Endothelial cell of umbilical vein (primary cell): Measurements from ENCODE around the gene ZBTB46.

Experiments used
- EZH2 ChIP-seq: IDR thresholded peaks from 2 replicates; pipeline ENCODE4 v1.6.1; 2012; ENCODE audit warnings: borderline replicate concordance, low read depth, mild to moderate bottlenecking, moderate library complexity, low read length, inconsistent platforms; ENCODE audit not compliant: severe bottlenecking
- JUN ChIP-seq: IDR thresholded peaks from 2 replicates; pipeline ENCODE4 v1.6.1; 2011; ENCODE audit warnings: borderline replicate concordance, low read depth; ENCODE audit not compliant: insufficient read length, insufficient read depth
- POLR2A ChIP-seq: IDR thresholded peaks from 2 replicates; pipeline ENCODE4 v1.6.1; 2012; ENCODE audit warnings: low read depth, mild to moderate bottlenecking, control low read depth, low read length
- POLR2AphosphoS5 ChIP-seq: IDR thresholded peaks from 2 replicates; pipeline ENCODE4 v1.6.1; 2012; ENCODE audit warnings: low read depth, mild to moderate bottlenecking, control low read depth, low read length, moderate library complexity; ENCODE audit not compliant: insufficient read depth
- TF ChIP-seq, protein P1 (sequence below), 2 donors: IDR thresholded peaks; 1 replicate in 1 of 2; 2 replicates in 1 of 2; pipeline ENCODE4 v1.5.1; 2011; ENCODE audit warnings: low read length in 2 of 2, mild to moderate bottlenecking in 2 of 2, moderate library complexity in 2 of 2, control low read depth in 1 of 2, inconsistent platforms in 1 of 2, low read depth in 1 of 2; ENCODE audit not compliant: insufficient read depth in 1 of 2; ENCODE audit errors: extremely low read depth in 1 of 2
- TF ChIP-seq, protein P2 (sequence below): IDR thresholded peaks from 2 replicates; pipeline ENCODE4 v1.6.1; 2011; ENCODE audit not compliant: insufficient read depth, insufficient read length

DNA sequence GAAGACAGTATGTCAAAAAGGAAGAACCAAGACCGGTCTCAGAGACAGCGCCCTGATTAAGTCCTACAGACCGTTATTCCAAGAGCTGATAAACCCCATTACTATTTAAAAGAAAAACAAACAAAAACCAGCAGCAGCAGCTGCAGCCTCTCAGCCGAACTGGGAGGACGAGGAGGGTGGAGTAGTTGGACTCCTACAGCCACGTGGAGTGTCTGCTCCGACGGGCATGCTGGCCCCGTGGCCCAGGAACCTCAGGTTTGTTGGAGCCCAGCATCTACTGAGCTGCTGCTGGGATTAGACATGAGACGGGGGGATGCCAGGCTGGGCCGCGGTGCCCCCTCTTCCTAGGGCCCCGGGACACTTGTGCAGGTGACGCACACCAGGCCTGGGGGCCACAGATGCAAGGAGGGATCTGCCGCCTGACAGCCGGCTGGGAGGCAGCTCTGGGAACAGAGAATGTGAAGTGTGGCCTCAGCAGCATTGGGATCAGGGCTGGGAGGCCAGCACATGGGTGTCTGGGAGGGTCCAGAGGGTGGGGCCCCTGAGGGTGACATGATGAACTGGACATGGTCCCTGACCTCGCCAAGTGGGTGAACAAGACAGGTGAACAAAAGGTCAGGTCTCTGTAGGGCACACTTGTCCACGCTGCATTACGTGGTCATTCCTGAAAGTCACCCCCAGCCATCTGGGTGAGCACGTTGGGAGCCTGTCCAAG lies 2.9 kb upstream of the ZBTB46 start:
- TF ChIP-seq POLR2A, result no peak
- TF ChIP-seq, protein P1, sequence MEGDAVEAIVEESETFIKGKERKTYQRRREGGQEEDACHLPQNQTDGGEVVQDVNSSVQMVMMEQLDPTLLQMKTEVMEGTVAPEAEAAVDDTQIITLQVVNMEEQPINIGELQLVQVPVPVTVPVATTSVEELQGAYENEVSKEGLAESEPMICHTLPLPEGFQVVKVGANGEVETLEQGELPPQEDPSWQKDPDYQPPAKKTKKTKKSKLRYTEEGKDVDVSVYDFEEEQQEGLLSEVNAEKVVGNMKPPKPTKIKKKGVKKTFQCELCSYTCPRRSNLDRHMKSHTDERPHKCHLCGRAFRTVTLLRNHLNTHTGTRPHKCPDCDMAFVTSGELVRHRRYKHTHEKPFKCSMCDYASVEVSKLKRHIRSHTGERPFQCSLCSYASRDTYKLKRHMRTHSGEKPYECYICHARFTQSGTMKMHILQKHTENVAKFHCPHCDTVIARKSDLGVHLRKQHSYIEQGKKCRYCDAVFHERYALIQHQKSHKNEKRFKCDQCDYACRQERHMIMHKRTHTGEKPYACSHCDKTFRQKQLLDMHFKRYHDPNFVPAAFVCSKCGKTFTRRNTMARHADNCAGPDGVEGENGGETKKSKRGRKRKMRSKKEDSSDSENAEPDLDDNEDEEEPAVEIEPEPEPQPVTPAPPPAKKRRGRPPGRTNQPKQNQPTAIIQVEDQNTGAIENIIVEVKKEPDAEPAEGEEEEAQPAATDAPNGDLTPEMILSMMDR (IDR thresholded peaks at IDR 0.05; ENCODE audit: extremely low read depth in 1 of 2, insufficient read depth in 1 of 2, low read depth in 1 of 2, low read length in 2 of 2), result no peak
- no peak for TF ChIP-seq EZH2
- TF ChIP-seq POLR2AphosphoS5, result no peak
- no peak for TF ChIP-seq JUN
- TF ChIP-seq, protein P2, sequence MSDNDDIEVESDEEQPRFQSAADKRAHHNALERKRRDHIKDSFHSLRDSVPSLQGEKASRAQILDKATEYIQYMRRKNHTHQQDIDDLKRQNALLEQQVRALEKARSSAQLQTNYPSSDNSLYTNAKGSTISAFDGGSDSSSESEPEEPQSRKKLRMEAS, result no peak
